K562 (cell line): ENCODE results near the gene SLC9A1. TPM values are rescaled to one million over a fixed set of nuclear protein-coding genes. Genes with fewer than 3 reads are reported as not detected.
A peak's percentile ranks its signal among the peaks of the same experiment; 100 is the strongest.
"Not testable (repeated sequence)": the region's sequence is repeated elsewhere in the genome, so short reads cannot be mapped to it uniquely, and the experiment has no call there.

Experiments used
- ATAC-seq: fragments of 200-7000 bp; cut with Tn5 transposase; 3 replicates; pipeline ENCODE4 v1.9.1; 2020; ENCODE audit warnings: moderate library complexity
- BruUV-seq: library from RNA; stranded (reverse); fragments of 400-500 nt; replicated peaks from 2 replicates; lab custom pipeline; 2021; lab: Mats Ljungman, UMichigan
- CTCF ChIA-PET: fragments of 300-600 bp; formaldehyde crosslinking; extraction: SDS; loops from one replicate; lab custom pipeline; 2021; ENCODE audit warnings: low intra/inter-chr PET ratio; lab: Yijun Ruan, JAX
- POLR2A ChIA-PET: fragments of 300-600, 350-650 bp; sonication (Branson Sonifier 250); formaldehyde crosslinking; extraction: SDS; loops from one replicate; lab custom pipeline; 2021; ENCODE audit warnings: antibody characterized with exemption, inconsistent platforms; lab: Yijun Ruan, JAX
- DNase-seq, 4 experiments: peaks; one replicate each; pipeline versions ENCODE4 v3.0.0 to v3.0.0-alpha.2; 2011 to 2018; ENCODE audit warnings: low spot score in 3 of 4, mixed read lengths in 3 of 4; ENCODE audit errors: extremely low read depth in 1 of 4
- FAIRE-seq: peaks from 2 replicates; lab custom pipeline; 2011; peaks lifted over from hg19 to GRCh38; lab: Jason Lieb, UNC
- H2AFZ ChIP-seq: 2 replicates; pipeline ENCODE4 v1.6.0; 2011; ENCODE audit warnings: low read depth, low read length, control low read depth, inconsistent platforms
- H3K27ac ChIP-seq: fragments of 200-600 bp; 3 replicates; pipeline ENCODE4 v1.8.0; 2011; ENCODE audit warnings: low read depth, mild to moderate bottlenecking, control low read depth, inconsistent platforms, low read length, moderate library complexity, mixed read lengths; ENCODE audit errors: extremely low read depth
- H3K27me3 ChIP-seq, 2 experiments: fragments of 300-600 bp in 1 of 2; 2 replicates in 1 of 2; 3 replicates in 1 of 2; pipeline versions ENCODE4 v1.6.0 to v1.8.0; 2011; ENCODE audit warnings: inconsistent platforms in 2 of 2, low read length in 2 of 2, mild to moderate bottlenecking in 1 of 2, mixed read lengths in 1 of 2, moderate library complexity in 1 of 2; ENCODE audit not compliant: control insufficient read depth in 2 of 2, insufficient read depth in 2 of 2
- H3K36me3 ChIP-seq: fragments of 300-600 bp; 3 replicates; pipeline ENCODE4 v1.8.0; 2011; ENCODE audit warnings: mild to moderate bottlenecking, low read length, inconsistent platforms; ENCODE audit not compliant: control insufficient read depth, insufficient read depth
- H3K4me1 ChIP-seq, 2 experiments: fragments of 200-600 bp in 1 of 2; replicated peaks in 1 of 2; 2 replicates in 1 of 2; 3 replicates in 1 of 2; pipeline versions ENCODE4 v1.5.1 to v1.8.0; 2011; ENCODE audit warnings: inconsistent platforms in 2 of 2, low read length in 2 of 2, mild to moderate bottlenecking in 1 of 2, mixed read lengths in 1 of 2, moderate library complexity in 1 of 2; ENCODE audit not compliant: control insufficient read depth in 2 of 2, insufficient read depth in 2 of 2
- H3K4me2 ChIP-seq: 2 replicates; pipeline ENCODE4 v1.6.1; 2011; ENCODE audit warnings: low read length, control low read depth, inconsistent platforms, mixed read lengths; ENCODE audit not compliant: insufficient read depth
- H3K4me3 ChIP-seq: fragments of 200-600 bp; sonication (generic), shearing (Covaris generic); 2 replicates; pipeline ENCODE4 v1.5.1; 2016; ENCODE audit warnings: control low read depth, inconsistent platforms
- H3K79me2 ChIP-seq: fragments of 200-600 bp; 3 replicates; pipeline ENCODE4 v1.8.0; 2011; ENCODE audit warnings: low read length, inconsistent platforms; ENCODE audit not compliant: control insufficient read depth, insufficient read depth
- H3K9ac ChIP-seq, 2 experiments: 2 replicates each; pipeline versions ENCODE4 v1.6.0 to v1.6.1; 2011; ENCODE audit warnings: low read depth in 2 of 2, low read length in 2 of 2, control low read depth in 1 of 2, inconsistent platforms in 1 of 2, mild to moderate bottlenecking in 1 of 2, mixed read lengths in 1 of 2; ENCODE audit not compliant: insufficient read depth in 1 of 2
- H3K9me1 ChIP-seq: one replicate; pipeline ENCODE4 v1.6.0; 2011; ENCODE audit warnings: inconsistent platforms, mild to moderate bottlenecking, low read length, moderate library complexity; ENCODE audit not compliant: control insufficient read depth, insufficient read depth
- H3K9me3 ChIP-seq: replicated peaks from 2 replicates; pipeline ENCODE4 v1.5.1; 2011; ENCODE audit warnings: low read depth, low read length, inconsistent platforms; ENCODE audit not compliant: control insufficient read depth, insufficient read depth
- H4K20me1 ChIP-seq: replicated peaks from 2 replicates; pipeline ENCODE4 v1.6.1; 2011; ENCODE audit warnings: low read length, inconsistent platforms, mixed read lengths; ENCODE audit not compliant: control insufficient read depth, insufficient read depth
- ATF3 ChIP-seq, 2 experiments: fragments of 450-650 bp in 1 of 2; sonication (generic) in 1 of 2; formaldehyde crosslinking in 1 of 2; IDR thresholded peaks in 1 of 2; conservative IDR thresholded peaks in 1 of 2; 2 replicates each; pipeline versions ENCODE4 v1.6.1 to v1.8.1; 2016 to 2023; ENCODE audit warnings: mild to moderate bottlenecking in 2 of 2, moderate library complexity in 2 of 2, inconsistent platforms in 1 of 2, missing genetic modification reagents in 1 of 2
- CBX3 ChIP-seq, 2 experiments: IDR thresholded peaks; 1 replicate in 1 of 2; 2 replicates in 1 of 2; pipeline ENCODE4 v1.6.1; 2012; ENCODE audit warnings: inconsistent platforms in 2 of 2, low read length in 2 of 2, borderline replicate concordance in 1 of 2, control low read depth in 1 of 2
- RBM15 ChIP-seq: fragments of 200-400 bp; formaldehyde crosslinking; IDR thresholded peaks from 2 replicates; pipeline ENCODE4 v1.6.1; 2018; ENCODE audit warnings: mild to moderate bottlenecking, low read length, moderate library complexity; ENCODE audit not compliant: insufficient read depth
- WGBS: fragments of 100-300 bp; shearing (Covaris generic); methylation state at CpG from one replicate; pipeline ENCODE4 v1.1.6; 2016; ENCODE audit warnings: low coverage, mixed read lengths; ENCODE audit not compliant: insufficient coverage; ENCODE audit errors: missing lambda C conversion rate; 5-methylcytosine and 5-hydroxymethylcytosine counted together
- in situ Hi-C: fragments of 300-500 bp; cut with MboI; formaldehyde crosslinking; loops from 4 replicates; pipeline ENCODE4 v1.15.0; 2018; ENCODE audit warnings: inconsistent platforms, mixed read lengths
- intact Hi-C: fragments of 100-400 bp; cut with micrococcal nuclease; formaldehyde crosslinking; loops from 2 replicates; pipeline ENCODE4 v1.14.2; 2022
- polyA plus RNA-seq, 8 experiments: library from polyadenylated mRNA; depleted of rRNA in 4 of 8; stranded (reverse) in 5 of 8; unstranded in 3 of 8; fragments of >200 nt; fragmentation: Nextera tagmentation in 2 of 8; fragmentation: Illumina TruSeq in 1 of 8; extraction: Ambion mirVana in 2 of 8; extraction: Trizol in 1 of 8; gene quantifications; 2 replicates each; pipeline versions ENCODE4 v1.2.1 to v1.2.3, GENCODE V29; 2011 to 2014; ENCODE audit warnings: inconsistent platforms in 1 of 8, missing spikeins in 1 of 8
- total RNA-seq, 7 experiments: library from RNA; depleted of rRNA in 6 of 7; stranded (reverse); fragments of >200 nt in 6 of 7; fragmentation: Illumina TruSeq in 2 of 7; extraction: Trizol in 2 of 7; gene quantifications; 2 replicates each; pipeline versions ENCODE4 v1.2.1 to v1.2.3, GENCODE V29; 2011 to 2021; ENCODE audit warnings: low replicate concordance in 1 of 7

The SLC9A1 gene
- total and polyA plus RNA-seq, 9 of the 15 experiments (the other 6 are each of a cell fraction or from before 2014, with no cell fraction given) = 0.59 to 14.4 (median 2.0) TPM

- POLR2A ChIA-PET = interaction anchor here (0.6 kb wide), 1 partner anchor 217 kb away, joined by 3 read pairs; no protein-coding TSS in a partner anchor
- H3K27me3 ChIP-seq; DNase-seq; H4K20me1 ChIP-seq; ATAC-seq; H3K4me2 ChIP-seq; CTCF ChIA-PET; H3K4me1 ChIP-seq; intact Hi-C loops; H3K4me3 ChIP-seq; H3K9me1 ChIP-seq; H3K27ac ChIP-seq; in situ Hi-C loops; H2AFZ ChIP-seq; H3K9ac ChIP-seq; H3K9me3 ChIP-seq; H3K79me2 ChIP-seq; BruUV-seq; H3K36me3 ChIP-seq; FAIRE-seq; TF ChIP-seq ATF3 (CRISPR knock-in tag; conservative IDR thresholded peaks at IDR 0.05): not testable (repeated sequence)
- peak; percentile 38; the same call in 1 of the 2 replicates for TF ChIP-seq ATF3 (IDR thresholded peaks at IDR 0.05)
- 24% methylated on average over 3 of the region's 3 CpGs for WGBS
These were observed 29.7 kb upstream of the SLC9A1 start for GRCh38 chr1:27184665-27185064.

- intact Hi-C loops = no loop called here
- Histone ChIP-seq H3K79me2 (no peaks in the 10 kb centered on the region), H3K36me3 (no peaks in the 10 kb centered on the region), H3K4me2 (no peak overlapping the region), H3K4me3 (no peak overlapping the region), H3K9ac (no peak overlapping the region), H2AFZ (no peak overlapping the region; the same call in 1 of the 2 replicates), H3K27me3 (no peaks in the 10 kb centered on the region), H3K9me3 (no peaks in the 10 kb centered on the region), H3K27ac (no peak overlapping the region), H3K9me1 (no peaks in the 10 kb centered on the region), H4K20me1 (no peaks in the 10 kb centered on the region), H3K4me1 (no peaks in the 10 kb centered on the region)
- in situ Hi-C loops = no loop called here
- FAIRE-seq (no peak), DNase-seq (no peak), ATAC-seq (no peak)
- BruUV-seq = no TSS peak
- POLR2A ChIA-PET = interaction anchor here (0.8 kb wide), 1 partner anchor 9 kb away, joined by 4 read pairs; no protein-coding TSS in a partner anchor
- WGBS = 23% methylated on average over 3 of the region's 3 CpGs
- CTCF ChIA-PET = no interaction called here
- TF ChIP-seq CBX3 (IDR thresholded peaks at IDR 0.05; ENCODE audit: borderline replicate concordance in 1 of 2, low read length in 2 of 2) = peak in 1 of 2 experiments; percentile 65; a peak in 1 of 3 replicates
- TF ChIP-seq RBM15 = no peak
These were observed 25.1 kb upstream of the SLC9A1 start for GRCh38 chr1:27179979-27180378.
